HG03520 (cell line): ENCODE results near the gene KRTAP10-12.
"Not testable (repeated sequence)": the region's sequence is repeated elsewhere in the genome, so short reads cannot be mapped to it uniquely, and the experiment has no call there.

ENCODE experiments used
- ATAC-seq: cut with Tn5 transposase; IDR thresholded peaks from one replicate; pipeline ENCODE4 v1.9.1; 2021; ENCODE audit warnings: mild to moderate bottlenecking, moderate library complexity; ENCODE audit not compliant: unreplicated experiment

KRTAP10-12 gene

GRCh38 chr21:44667612-44668011 is 29.4 kb upstream of the KRTAP10-12 start:
- ATAC-seq = no peak

GRCh38 chr21:44670642-44671432 is 26.1 kb upstream of the KRTAP10-12 start:
- ATAC-seq = no peak

GRCh38 chr21:44671911-44672310 is 25.1 kb upstream of the KRTAP10-12 start:
- ATAC-seq = no peak

- ATAC-seq = no peak
Measured at GRCh38 chr21:44677881-44678280, 19.1 kb upstream of the KRTAP10-12 start.

- ATAC-seq = no peak
Measured at GRCh38 chr21:44681152-44681551, 15.8 kb upstream of the KRTAP10-12 start.

GRCh38 chr21:44681861-44682579 is 15.0 kb upstream of the KRTAP10-12 start, which contains the start of gene KRTAP12-1:
TSS of gene KRTAP12-1 (minus strand) at chr21:44682163. CDS start at chr21:44682123, 40 bp downstream.
- no peak for ATAC-seq

- ATAC-seq = no peak
Measured at GRCh38 chr21:44682580-44683151, 14.3 kb upstream of the KRTAP10-12 start.

- no peak for ATAC-seq
Measured at GRCh38 chr21:44684077-44684476, 12.9 kb upstream of the KRTAP10-12 start.

- ATAC-seq = no peak
Measured at GRCh38 chr21:44684483-44684882, 12.5 kb upstream of the KRTAP10-12 start.

- ATAC-seq = not testable (repeated sequence)
Measured at GRCh38 chr21:44685050-44685449, 11.9 kb upstream of the KRTAP10-12 start.

GRCh38 chr21:44686000-44686781 is 10.8 kb upstream of the KRTAP10-12 start:
- ATAC-seq = no peak

- ATAC-seq = no peak
Measured at GRCh38 chr21:44686843-44687561, 10.0 kb upstream of the KRTAP10-12 start.

- ATAC-seq = no peak
Measured at GRCh38 chr21:44687671-44688070, 9.3 kb upstream of the KRTAP10-12 start.

GRCh38 chr21:44689740-44690139 is 7.2 kb upstream of the KRTAP10-12 start:
- ATAC-seq = not testable (repeated sequence)

GRCh38 chr21:44691686-44692085 is 5.3 kb upstream of the KRTAP10-12 start:
- ATAC-seq = no peak

GRCh38 chr21:44692798-44693512 is 4.0 kb upstream of the KRTAP10-12 start:
- no peak for ATAC-seq

GRCh38 chr21:44694776-44695175 is 2.2 kb upstream of the KRTAP10-12 start:
- no peak for ATAC-seq

- ATAC-seq = no peak
Measured at GRCh38 chr21:44695184-44695583, 1.8 kb upstream of the KRTAP10-12 start.

GRCh38 chr21:44695641-44696040 is 1.3 kb upstream of the KRTAP10-12 start:
- no peak for ATAC-seq

GRCh38 chr21:44696572-44696971 is 400 bp upstream of the KRTAP10-12 start:
- no peak for ATAC-seq
